ENCODE results near the gene ACTR3. TPM values are rescaled to one million over a fixed set of nuclear protein-coding genes. Genes with fewer than 3 reads are reported as not detected.

ACTR3 gene
- total RNA-seq, 5 donors from 2014 or later (not counting 1 experiment from before 2014, with no cell fraction given) = 228 to 277 (median 255) TPM

DNA sequence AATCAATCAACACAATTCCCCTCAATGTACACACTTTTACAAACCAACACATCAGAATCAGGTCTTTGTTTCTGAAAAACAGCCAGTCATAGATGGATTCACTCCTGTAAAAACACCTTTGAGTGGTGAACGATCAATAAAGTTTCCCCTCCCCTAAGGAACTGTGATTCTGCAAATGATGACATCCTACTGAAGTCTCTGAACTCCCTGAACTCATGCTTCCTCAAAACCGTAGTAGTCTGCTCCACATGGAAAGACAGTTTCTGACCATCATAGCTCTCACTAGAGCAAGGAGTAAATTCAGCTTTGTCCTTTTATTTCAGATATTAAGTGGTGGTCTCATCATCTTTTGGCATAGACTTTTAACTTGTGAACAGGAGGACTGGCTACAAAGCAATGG is 43.5 kb upstream of the ACTR3 start:
- Mint-ChIP-seq H3K4me3 (no peak overlapping the region), H3K4me1 (peaks cover 0 to 5% (median 0%) of the 10 kb centered on the region in 3 donors), H3K36me3 (peaks cover 53% of the 10 kb centered on the region), H3K9me3 (peaks cover 0 to 11% (median 5%) of the 10 kb centered on the region in 3 donors), H3K27ac (no peak overlapping the region), H3K27me3 (no peaks in the 10 kb centered on the region)
- 78% methylated on average over 2 of the region's 2 CpGs for WGBS (ENCODE audit: insufficient coverage)
- no peak overlapping the region for H3K27ac ChIP-seq (ENCODE audit: low read length)
- H3K9me3 ChIP-seq = no peaks in the 10 kb centered on the region
- POLR2A ChIA-PET = no interaction called here
- CTCF ChIA-PET = no interaction called here
- DNase-seq (no peak), ATAC-seq (replicated peaks in 1 of 4) (no peak)
- H3K4me3 ChIP-seq (ENCODE audit: control insufficient read depth in 1 of 2, extremely low read depth in 1 of 2, low read length in 1 of 2) = no peak overlapping the region
- no peaks in the 10 kb centered on the region for H3K27me3 ChIP-seq (replicated peaks in 1 of 2; ENCODE audit: control insufficient read depth in 2 of 2, extremely low read depth in 1 of 2, insufficient read depth in 2 of 2, low read length in 1 of 2)
- H3K36me3 ChIP-seq (ENCODE audit: control insufficient read depth in 2 of 2, extremely low read depth in 1 of 2, insufficient read depth in 1 of 2, low read length in 1 of 2) = no peaks in the 10 kb centered on the region
- no peaks in the 10 kb centered on the region for H3K4me1 ChIP-seq (ENCODE audit: control insufficient read depth in 1 of 2, extremely low read depth in 1 of 2, insufficient read depth in 2 of 2, low read length in 2 of 2)

DNA sequence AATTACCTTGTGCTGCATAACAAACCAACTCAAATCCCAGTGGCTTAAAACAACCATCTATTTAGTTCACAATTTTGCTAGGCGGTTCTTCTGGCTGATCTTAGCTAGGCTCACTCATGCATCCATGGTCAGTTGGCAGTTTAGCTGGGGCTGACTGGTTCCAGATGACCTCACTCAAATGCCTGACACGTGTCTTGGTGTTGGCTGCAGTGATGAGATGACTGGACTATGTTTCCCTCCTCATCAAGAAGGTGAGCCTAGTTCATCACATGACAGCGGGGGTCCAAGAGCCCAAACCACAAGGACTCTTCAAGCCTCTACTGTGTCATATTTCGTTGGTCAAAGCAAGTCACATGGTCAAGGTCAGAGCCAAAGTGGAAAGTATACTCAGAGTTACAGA is 42.7 kb upstream of the ACTR3 start:
- Histone ChIP-seq H3K36me3 (ENCODE audit: control insufficient read depth in 2 of 2, extremely low read depth in 1 of 2, insufficient read depth in 1 of 2, low read length in 1 of 2) (no peaks in the 10 kb centered on the region), H3K4me1 (ENCODE audit: control insufficient read depth in 1 of 2, extremely low read depth in 1 of 2, insufficient read depth in 2 of 2, low read length in 2 of 2) (no peaks in the 10 kb centered on the region), H3K4me3 (ENCODE audit: control insufficient read depth in 1 of 2, extremely low read depth in 1 of 2, low read length in 1 of 2) (no peak overlapping the region), H3K27ac (ENCODE audit: low read length) (no peak overlapping the region), H3K27me3 (replicated peaks in 1 of 2; ENCODE audit: control insufficient read depth in 2 of 2, extremely low read depth in 1 of 2, insufficient read depth in 2 of 2, low read length in 1 of 2) (no peaks in the 10 kb centered on the region), H3K9me3 (no peaks in the 10 kb centered on the region)
- DNase-seq (no peak), ATAC-seq (replicated peaks in 1 of 4) (no peak)
- Mint-ChIP-seq H3K27me3 (no peaks in the 10 kb centered on the region), H3K4me1 (peaks cover 0 to 5% (median 0%) of the 10 kb centered on the region in 3 donors), H3K9me3 (peaks cover 0 to 11% (median 5%) of the 10 kb centered on the region in 3 donors), H3K4me3 (no peak overlapping the region), H3K36me3 (peaks cover 53% of the 10 kb centered on the region), H3K27ac (no peak overlapping the region)
- ChIA-PET CTCF (no interaction called here), POLR2A (no interaction called here)
- 100% methylated on average over 3 of the region's 4 CpGs for WGBS (ENCODE audit: insufficient coverage)

DNA sequence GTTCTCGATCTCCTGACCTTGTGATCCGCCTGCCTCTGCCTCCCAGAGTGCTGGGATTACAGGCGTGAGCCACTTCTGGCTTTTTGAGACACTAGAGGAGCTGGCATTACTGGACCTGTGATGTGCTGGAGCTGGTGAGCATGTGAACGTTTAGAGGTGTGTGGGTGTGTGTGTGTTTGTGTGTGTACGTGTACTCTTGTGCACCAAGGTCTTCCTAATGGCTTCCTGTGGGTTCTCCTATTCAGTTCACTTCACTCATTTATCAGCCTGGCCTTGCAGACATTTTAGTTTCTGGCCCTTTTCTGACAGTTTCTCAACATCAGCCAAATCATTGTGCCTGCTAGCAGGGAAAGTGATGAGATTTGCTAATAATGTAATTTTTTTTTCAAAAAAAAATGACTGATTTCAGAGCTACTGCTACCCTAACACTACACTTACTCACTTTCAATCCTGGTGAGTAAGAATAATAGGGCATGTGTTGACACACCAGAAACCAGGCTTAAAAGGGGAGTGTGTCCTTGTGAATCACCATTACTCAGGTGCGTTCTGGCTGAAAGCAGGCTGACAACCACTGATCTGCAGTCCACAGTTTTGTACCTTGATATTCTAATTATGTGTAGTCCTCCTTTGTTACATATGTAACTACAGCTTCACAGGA is 41.0 kb upstream of the ACTR3 start:
- Histone ChIP-seq H3K27me3 (replicated peaks in 1 of 2; ENCODE audit: control insufficient read depth in 2 of 2, extremely low read depth in 1 of 2, insufficient read depth in 2 of 2, low read length in 1 of 2) (no peaks in the 10 kb centered on the region), H3K4me3 (ENCODE audit: control insufficient read depth in 1 of 2, extremely low read depth in 1 of 2, low read length in 1 of 2) (no peak overlapping the region), H3K9me3 (no peaks in the 10 kb centered on the region), H3K27ac (ENCODE audit: low read length) (no peak overlapping the region), H3K36me3 (ENCODE audit: control insufficient read depth in 2 of 2, extremely low read depth in 1 of 2, insufficient read depth in 1 of 2, low read length in 1 of 2) (no peaks in the 10 kb centered on the region), H3K4me1 (ENCODE audit: control insufficient read depth in 1 of 2, extremely low read depth in 1 of 2, insufficient read depth in 2 of 2, low read length in 2 of 2) (no peaks in the 10 kb centered on the region)
- POLR2A ChIA-PET = no interaction called here
- CTCF ChIA-PET = interaction anchor here in 1 of 2 donors (0.7 kb wide), 1 partner anchor 60 kb away, joined by 3 read pairs; no protein-coding TSS in a partner anchor
- Mint-ChIP-seq H3K4me1 (peaks cover 0 to 10% (median 0%) of the 10 kb centered on the region in 3 donors), H3K27me3 (no peaks in the 10 kb centered on the region), H3K36me3 (peaks cover 44% of the 10 kb centered on the region), H3K27ac (no peak overlapping the region), H3K4me3 (no peak overlapping the region), H3K9me3 (peaks cover 0 to 11% (median 5%) of the 10 kb centered on the region in 3 donors)
- DNase-seq (no peak), ATAC-seq (replicated peaks in 1 of 4) (no peak)
- WGBS (ENCODE audit: insufficient coverage) = 100% methylated on average over 3 of the region's 6 CpGs

- DNase-seq (no peak), ATAC-seq (replicated peaks in 1 of 4) (no peak)
- Mint-ChIP-seq H3K27me3 (no peaks in the 10 kb centered on the region), H3K27ac (no peak overlapping the region), H3K4me3 (no peak overlapping the region), H3K9me3 (peaks cover 0 to 9% (median 4%) of the 10 kb centered on the region in 3 donors), H3K4me1 (peaks cover 0 to 10% (median 0%) of the 10 kb centered on the region in 3 donors), H3K36me3 (peaks cover 40% of the 10 kb centered on the region)
- CTCF ChIA-PET = no interaction called here
- Histone ChIP-seq H3K9me3 (no peaks in the 10 kb centered on the region), H3K36me3 (ENCODE audit: control insufficient read depth in 2 of 2, extremely low read depth in 1 of 2, insufficient read depth in 1 of 2, low read length in 1 of 2) (no peaks in the 10 kb centered on the region), H3K4me3 (ENCODE audit: control insufficient read depth in 1 of 2, extremely low read depth in 1 of 2, low read length in 1 of 2) (no peak overlapping the region), H3K27ac (ENCODE audit: low read length) (no peak overlapping the region), H3K4me1 (ENCODE audit: control insufficient read depth in 1 of 2, extremely low read depth in 1 of 2, insufficient read depth in 2 of 2, low read length in 2 of 2) (no peaks in the 10 kb centered on the region), H3K27me3 (replicated peaks in 1 of 2; ENCODE audit: control insufficient read depth in 2 of 2, extremely low read depth in 1 of 2, insufficient read depth in 2 of 2, low read length in 1 of 2) (no peaks in the 10 kb centered on the region)
- POLR2A ChIA-PET = no interaction called here
- 89% methylated on average over 3 of the region's 3 CpGs for WGBS (ENCODE audit: insufficient coverage)
These were observed 39.2 kb upstream of the ACTR3 start for GRCh38 chr2:113850687-113851086.

GRCh38 chr2:113851640-113852039 is 38.2 kb upstream of the ACTR3 start:
- DNase-seq = no peak
- Histone ChIP-seq H3K4me1 (ENCODE audit: control insufficient read depth in 1 of 2, extremely low read depth in 1 of 2, insufficient read depth in 2 of 2, low read length in 2 of 2) (no peaks in the 10 kb centered on the region), H3K36me3 (ENCODE audit: control insufficient read depth in 2 of 2, extremely low read depth in 1 of 2, insufficient read depth in 1 of 2, low read length in 1 of 2) (no peaks in the 10 kb centered on the region), H3K4me3 (ENCODE audit: control insufficient read depth in 1 of 2, extremely low read depth in 1 of 2, low read length in 1 of 2) (no peak overlapping the region), H3K27me3 (replicated peaks in 1 of 2; ENCODE audit: control insufficient read depth in 2 of 2, extremely low read depth in 1 of 2, insufficient read depth in 2 of 2, low read length in 1 of 2) (no peaks in the 10 kb centered on the region), H3K9me3 (no peaks in the 10 kb centered on the region), H3K27ac (ENCODE audit: low read length) (no peak overlapping the region)
- Mint-ChIP-seq H3K9me3 (peaks cover 0 to 4% (median 0%) of the 10 kb centered on the region in 3 donors), H3K36me3 (peaks cover 32% of the 10 kb centered on the region), H3K27ac (no peak overlapping the region), H3K4me3 (no peak overlapping the region), H3K27me3 (no peaks in the 10 kb centered on the region), H3K4me1 (peaks cover 0 to 10% (median 0%) of the 10 kb centered on the region in 3 donors)
- ChIA-PET CTCF (no interaction called here), POLR2A (no interaction called here)
- no CpG with 5 or more reads among the region's 3 CpGs for WGBS (ENCODE audit: insufficient coverage)
- ATAC-seq (replicated peaks in 1 of 4) = no peak

- Histone ChIP-seq H3K36me3 (ENCODE audit: control insufficient read depth in 2 of 2, extremely low read depth in 1 of 2, insufficient read depth in 1 of 2, low read length in 1 of 2) (no peaks in the 10 kb centered on the region), H3K27ac (ENCODE audit: low read length) (no peak overlapping the region), H3K4me3 (ENCODE audit: control insufficient read depth in 1 of 2, extremely low read depth in 1 of 2, low read length in 1 of 2) (no peak overlapping the region), H3K27me3 (replicated peaks in 1 of 2; ENCODE audit: control insufficient read depth in 2 of 2, extremely low read depth in 1 of 2, insufficient read depth in 2 of 2, low read length in 1 of 2) (no peaks in the 10 kb centered on the region), H3K4me1 (ENCODE audit: control insufficient read depth in 1 of 2, extremely low read depth in 1 of 2, insufficient read depth in 2 of 2, low read length in 2 of 2) (no peaks in the 10 kb centered on the region), H3K9me3 (no peaks in the 10 kb centered on the region)
- Mint-ChIP-seq H3K4me1 (peaks cover 0 to 20% (median 8%) of the 10 kb centered on the region in 3 donors), H3K36me3 (peaks cover 36% of the 10 kb centered on the region), H3K27ac (no peak overlapping the region), H3K9me3 (no peaks in the 10 kb centered on the region), H3K4me3 (no peak overlapping the region), H3K27me3 (no peaks in the 10 kb centered on the region)
- ChIA-PET CTCF (interaction anchor here in 1 of 2 donors (1.1 kb wide), 1 partner anchor 112 kb away, joined by 3 read pairs; no protein-coding TSS in a partner anchor), POLR2A (no interaction called here)
- ATAC-seq (replicated peaks in 1 of 4) (no peak), DNase-seq (no peak)
- 100% methylated on average over 1 of the region's 1 CpG for WGBS (ENCODE audit: insufficient coverage)
These were observed 35.7 kb upstream of the ACTR3 start for GRCh38 chr2:113854208-113854607.
